Muscle of back (tissue), 13 donors: Measurements from ENCODE around the gene NPAS1. TPM values are rescaled to one million over a fixed set of nuclear protein-coding genes. Genes with fewer than 3 reads are reported as not detected.

Experiments used
- DNase-seq, 3 donors: peaks; one replicate each; pipeline versions ENCODE4 v3.0.0 to v3.0.0-alpha.2; 2013
- long read RNA-seq, 9 donors: transcript quantifications; one replicate each; lab custom pipeline, GENCODE V29; 2026
- polyA plus RNA-seq, 10 donors: library from polyadenylated mRNA; unstranded; fragments of 120-200 nt; gene quantifications; one replicate each; pipeline ENCODE4 v1.2.1, GENCODE V29; 2013; ENCODE audit not compliant: insufficient read length in 10 of 10

Gene NPAS1, protein sequence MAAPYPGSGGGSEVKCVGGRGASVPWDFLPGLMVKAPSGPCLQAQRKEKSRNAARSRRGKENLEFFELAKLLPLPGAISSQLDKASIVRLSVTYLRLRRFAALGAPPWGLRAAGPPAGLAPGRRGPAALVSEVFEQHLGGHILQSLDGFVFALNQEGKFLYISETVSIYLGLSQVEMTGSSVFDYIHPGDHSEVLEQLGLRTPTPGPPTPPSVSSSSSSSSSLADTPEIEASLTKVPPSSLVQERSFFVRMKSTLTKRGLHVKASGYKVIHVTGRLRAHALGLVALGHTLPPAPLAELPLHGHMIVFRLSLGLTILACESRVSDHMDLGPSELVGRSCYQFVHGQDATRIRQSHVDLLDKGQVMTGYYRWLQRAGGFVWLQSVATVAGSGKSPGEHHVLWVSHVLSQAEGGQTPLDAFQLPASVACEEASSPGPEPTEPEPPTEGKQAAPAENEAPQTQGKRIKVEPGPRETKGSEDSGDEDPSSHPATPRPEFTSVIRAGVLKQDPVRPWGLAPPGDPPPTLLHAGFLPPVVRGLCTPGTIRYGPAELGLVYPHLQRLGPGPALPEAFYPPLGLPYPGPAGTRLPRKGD
- 1 to 10 TPM in 9 of 10 donors, under 1 TPM in 1; 0.74 to 3.9 (median 2.6) TPM for polyA plus RNA-seq
- long read RNA-seq, donor 1, partial matches to known transcripts = 38 of 39 reads
- long read RNA-seq, donor 1, other reads (novel, unspliced or antisense) = 0 of 39 reads
- long read RNA-seq, donor 2, partial matches to known transcripts = 30 of 30 reads
- long read RNA-seq, donor 2, other reads (novel, unspliced or antisense) = 0 of 30 reads
- long read RNA-seq, donor 3 = 0 reads
- long read RNA-seq, donor 4 = 0 reads
- long read RNA-seq, donor 5, partial matches to known transcripts = 68 of 69 reads
- long read RNA-seq, donor 5, other reads (novel, unspliced or antisense) = 0 of 69 reads
- long read RNA-seq, donor 6, partial matches to known transcripts = 49 of 49 reads
- long read RNA-seq, donor 6, other reads (novel, unspliced or antisense) = 0 of 49 reads
- long read RNA-seq, donor 7, partial matches to known transcripts = 0 of 1 reads
- long read RNA-seq, donor 7, other reads (novel, unspliced or antisense) = 0 of 1 reads
- long read RNA-seq, donor 8, partial matches to known transcripts = 0 of 1 reads
- long read RNA-seq, donor 8, other reads (novel, unspliced or antisense) = 0 of 1 reads
- long read RNA-seq, donor 9 = 0 reads

DNA sequence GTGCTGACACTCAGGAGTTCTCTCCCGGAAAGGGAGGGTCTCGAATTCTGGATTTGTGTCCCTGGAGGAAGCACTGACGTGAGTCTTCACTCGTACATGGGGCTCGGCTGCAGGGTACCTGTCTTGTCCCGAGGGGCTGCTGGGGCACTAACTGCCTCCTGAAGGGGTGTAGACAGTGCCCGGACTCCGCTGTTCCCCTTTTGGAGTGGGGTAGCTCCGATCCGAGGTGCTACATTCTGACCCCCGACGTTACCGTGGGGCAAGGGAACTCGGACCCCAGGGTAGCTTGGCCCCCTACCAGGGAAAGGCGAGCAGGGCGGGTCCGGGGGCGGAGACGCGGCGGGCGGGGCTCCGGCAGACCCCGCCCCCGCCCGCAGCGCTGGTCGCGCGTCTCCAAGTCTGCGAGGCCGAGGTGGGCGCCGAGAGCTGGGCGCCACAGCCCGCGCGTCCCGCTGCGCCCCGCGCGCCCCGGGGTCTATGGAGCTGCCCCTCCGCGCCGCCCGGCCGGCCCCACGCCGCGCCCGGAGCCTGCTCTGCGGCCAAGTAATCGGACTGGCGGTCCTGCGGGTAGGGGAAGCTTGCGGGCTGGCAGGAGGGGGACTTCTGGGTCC is at the start of gene NPAS1:
NPAS1 (plus strand) TSS at position 407 of the 611 bp plus-strand sequence. CDS start 1,211 bp downstream, outside the sequence.
- DNase-seq = no peak

DNA sequence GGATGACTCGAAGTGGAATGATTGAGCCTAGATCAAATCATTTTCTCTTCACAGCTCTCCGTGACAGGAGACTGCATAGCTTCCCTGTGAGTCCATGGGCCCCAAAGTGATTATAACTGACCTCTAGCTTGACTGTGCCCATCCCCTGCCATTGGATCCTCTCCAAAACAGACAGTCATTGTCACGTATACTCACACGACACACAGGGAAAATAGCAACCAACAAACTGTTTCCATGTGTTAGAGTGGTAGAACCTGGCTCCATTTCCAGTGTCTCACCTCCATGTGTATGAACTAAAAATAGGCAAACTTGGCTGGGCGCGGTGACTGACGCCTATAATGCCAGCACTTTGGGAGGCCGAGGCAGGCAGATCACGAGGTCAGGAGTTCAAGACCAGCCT is 48.8 kb upstream of the NPAS1 start:
- DNase-seq = peak in 2 of 3 donors; percentile 38 to 95

DNA sequence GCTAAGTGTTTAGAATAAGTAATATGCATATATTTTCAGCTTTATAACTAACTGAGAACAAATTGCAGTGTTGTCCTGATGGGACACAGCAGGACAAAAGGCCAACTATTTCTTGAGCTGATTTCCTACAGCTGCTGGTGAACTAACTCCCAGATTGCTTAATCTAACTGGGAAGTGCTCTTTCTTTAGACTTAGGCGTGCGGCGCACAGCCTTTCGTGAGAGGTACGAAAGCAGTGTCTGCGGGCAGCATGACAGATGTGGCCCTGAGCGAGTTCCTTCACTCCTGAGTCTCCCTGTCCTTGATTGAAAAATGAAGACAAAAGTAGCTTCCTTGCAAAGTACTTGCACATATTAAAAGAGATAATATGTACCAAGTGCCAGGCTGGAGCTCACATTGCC is 47.3 kb upstream of the NPAS1 start:
- DNase-seq = peak; percentile 55 to 81 (median 77)

DNA sequence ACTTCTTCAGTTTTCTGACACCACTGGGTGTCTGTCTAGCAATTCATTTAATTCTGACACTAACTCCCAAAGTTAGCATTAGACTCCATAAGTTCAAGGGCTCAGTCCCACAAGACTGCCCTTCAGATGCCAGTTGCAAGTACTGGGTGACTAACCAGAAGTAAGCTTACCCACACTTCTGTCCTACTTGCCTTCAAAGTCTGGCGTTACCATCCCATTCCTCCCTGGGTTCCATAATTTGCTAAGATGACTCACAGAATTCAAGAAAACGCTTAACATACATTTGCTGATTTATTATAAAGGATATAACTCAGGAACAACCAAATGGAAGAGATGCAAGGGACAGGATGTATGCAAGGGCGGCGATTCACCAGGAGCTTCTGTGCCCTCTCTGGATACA is 45.5 kb upstream of the NPAS1 start:
- DNase-seq = no peak

DNA sequence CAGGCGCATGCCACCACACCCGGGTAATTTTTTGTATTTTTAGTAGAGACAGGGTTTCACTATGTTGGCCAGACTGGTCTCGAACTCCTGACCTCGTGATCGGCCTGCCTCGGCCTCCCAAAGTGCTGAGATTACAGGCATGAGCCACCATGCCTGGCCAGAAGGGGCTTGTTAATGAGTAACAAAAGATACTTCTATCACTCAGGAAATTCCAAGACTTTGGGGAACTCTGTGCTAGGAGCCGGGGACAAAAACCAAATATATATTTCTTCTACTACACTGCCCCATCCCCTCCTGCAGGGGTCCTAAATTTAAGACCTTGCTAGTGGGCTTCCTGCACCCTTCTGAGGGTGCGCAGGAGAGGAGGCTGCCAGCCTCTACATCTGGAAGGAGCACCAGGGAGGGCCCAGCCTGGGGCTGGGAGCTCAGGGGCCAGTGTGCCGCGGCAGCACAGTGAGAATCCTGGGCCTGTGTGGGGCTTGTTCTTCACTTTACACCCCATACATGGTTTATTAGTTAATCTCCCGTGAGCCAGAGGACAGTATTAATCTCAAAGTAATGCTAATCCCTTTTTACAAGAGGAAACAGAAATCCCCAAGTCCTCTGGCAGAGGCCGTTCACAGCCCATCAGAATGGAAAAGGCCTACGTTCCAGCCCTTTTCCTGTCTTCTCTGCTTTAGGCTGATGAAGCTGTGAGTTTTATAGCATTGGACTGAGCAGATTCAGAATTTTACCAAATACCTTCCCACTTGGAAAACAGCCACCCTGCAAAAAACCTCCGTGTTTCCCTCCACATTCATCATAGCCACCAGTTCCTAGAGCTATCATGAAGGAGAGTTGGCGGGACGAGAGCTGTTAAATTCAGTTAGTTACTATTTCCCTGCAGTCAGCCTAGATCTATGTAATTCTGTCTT is 44.4 kb upstream of the NPAS1 start:
- peak; percentile 39 to 79 (median 68) for DNase-seq

DNA sequence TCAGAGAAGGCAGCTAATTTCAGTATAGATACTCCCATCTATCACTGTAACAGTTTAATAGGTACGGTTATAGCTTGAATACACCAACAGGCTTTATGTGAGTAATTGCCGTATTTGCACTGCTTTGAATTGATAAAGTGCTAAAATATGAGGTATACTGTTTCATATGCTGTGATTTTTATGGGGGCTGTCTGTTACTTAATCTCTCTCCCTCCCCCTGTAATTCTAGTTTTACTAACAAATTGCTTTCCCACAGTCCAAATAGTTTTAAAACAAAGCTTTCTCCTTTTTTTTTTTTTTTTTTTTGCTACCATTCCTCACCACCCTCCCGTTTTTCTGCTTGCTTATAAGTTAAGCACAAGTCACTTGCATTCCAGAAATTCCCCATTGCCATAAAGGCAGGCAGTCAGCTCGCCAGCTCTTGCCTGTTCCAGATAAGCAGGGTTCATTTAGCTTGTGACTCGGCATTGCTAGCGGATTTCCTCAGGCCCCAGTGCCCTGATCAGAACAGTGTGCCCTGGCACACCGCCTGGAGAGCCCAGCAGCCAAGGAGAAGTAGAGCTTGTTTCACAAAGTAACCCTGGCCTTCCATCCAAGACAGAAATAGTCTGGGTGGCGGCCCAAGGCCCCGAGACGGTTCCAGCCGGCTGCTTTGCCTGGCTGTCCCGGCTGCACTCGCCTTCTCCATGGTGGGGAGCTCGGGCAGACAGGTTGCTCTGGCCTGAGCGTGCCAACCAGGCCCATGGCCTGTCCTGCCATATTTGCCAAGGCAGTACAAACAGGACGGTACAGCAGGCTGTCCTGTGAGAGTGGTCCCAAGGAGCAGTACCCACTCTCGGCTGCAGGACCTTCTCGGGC is 43.5 kb upstream of the NPAS1 start:
- peak; percentile 86 to 91 (median 90) for DNase-seq

DNA sequence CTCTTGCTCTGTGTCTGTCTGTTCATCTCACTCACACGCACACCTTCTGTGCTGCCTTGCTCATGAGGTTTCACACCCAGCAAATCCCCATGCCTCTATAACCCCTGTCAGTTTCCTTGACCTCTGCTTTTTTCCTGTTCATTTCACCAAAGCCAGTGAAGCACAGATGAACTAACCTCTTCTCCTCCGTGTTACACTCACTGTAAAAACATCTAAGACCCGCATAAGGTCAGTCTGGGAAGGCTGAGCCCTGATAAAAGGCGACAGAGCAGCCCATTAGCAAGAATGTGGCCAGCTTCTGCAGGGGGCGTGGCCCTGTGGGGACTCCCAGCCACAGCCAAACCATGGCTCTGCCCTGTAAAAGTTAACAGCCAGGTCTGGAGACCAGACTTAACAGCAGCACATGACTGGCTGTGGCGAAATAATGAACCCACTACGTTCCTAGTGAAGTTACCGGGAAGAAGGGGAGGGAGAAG is 42.8 kb upstream of the NPAS1 start:
- peak in 1 of 3 donors; percentile 32 for DNase-seq

DNA sequence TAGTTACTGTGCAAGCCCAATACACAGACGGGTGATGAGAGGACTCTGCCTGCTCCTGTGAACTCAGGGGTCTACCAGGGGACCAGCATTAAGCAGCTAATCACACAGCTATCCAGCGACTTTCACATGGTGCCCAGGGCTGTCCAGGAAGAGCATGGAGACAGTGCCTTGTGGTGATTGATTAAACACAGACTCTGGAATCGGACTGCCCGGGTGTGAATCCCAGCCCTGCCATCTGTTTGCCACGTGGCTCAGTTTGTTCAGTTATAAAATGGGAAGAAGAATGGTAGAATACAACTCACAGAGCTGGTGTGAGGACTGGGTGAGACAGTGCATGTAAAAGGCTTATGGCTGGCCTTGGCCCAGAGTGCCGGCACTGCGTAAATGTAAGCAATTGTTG is 42.1 kb upstream of the NPAS1 start:
- DNase-seq = no peak

DNA sequence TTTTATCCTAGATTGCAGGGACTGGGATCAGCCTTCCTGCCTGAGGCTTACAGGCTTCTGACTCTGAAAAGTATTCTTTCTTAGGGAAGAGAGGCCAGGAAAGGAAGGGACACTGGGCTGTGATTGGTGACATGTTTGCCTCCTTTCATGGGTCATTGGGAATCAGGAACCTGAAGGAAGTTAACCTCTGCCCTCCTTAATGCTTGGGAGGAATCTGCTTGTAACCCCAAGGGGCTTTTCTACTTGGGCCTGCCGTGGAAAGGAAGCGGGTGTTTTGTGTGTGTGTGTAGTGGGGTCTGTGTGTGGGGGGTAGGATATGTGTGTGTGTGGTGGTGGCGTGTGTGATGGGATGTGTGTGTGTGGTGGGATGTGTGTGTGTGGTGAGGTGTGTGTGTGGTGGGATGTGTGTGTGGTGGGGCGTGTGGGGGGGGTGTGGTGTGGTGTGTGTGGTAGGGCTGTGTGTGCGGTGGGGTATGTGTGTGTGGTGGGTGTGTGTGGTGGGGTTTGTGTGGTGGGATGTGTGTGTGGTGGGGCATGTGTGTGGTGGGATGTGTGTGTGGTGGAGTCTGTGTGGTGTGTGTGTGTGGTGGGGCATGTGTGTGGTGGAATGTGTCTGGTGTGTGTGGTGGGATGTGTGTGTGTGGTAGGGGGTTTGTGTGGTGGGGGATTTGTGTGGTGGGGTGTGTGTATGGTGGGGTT is 41.3 kb upstream of the NPAS1 start:
- no peak for DNase-seq

DNA sequence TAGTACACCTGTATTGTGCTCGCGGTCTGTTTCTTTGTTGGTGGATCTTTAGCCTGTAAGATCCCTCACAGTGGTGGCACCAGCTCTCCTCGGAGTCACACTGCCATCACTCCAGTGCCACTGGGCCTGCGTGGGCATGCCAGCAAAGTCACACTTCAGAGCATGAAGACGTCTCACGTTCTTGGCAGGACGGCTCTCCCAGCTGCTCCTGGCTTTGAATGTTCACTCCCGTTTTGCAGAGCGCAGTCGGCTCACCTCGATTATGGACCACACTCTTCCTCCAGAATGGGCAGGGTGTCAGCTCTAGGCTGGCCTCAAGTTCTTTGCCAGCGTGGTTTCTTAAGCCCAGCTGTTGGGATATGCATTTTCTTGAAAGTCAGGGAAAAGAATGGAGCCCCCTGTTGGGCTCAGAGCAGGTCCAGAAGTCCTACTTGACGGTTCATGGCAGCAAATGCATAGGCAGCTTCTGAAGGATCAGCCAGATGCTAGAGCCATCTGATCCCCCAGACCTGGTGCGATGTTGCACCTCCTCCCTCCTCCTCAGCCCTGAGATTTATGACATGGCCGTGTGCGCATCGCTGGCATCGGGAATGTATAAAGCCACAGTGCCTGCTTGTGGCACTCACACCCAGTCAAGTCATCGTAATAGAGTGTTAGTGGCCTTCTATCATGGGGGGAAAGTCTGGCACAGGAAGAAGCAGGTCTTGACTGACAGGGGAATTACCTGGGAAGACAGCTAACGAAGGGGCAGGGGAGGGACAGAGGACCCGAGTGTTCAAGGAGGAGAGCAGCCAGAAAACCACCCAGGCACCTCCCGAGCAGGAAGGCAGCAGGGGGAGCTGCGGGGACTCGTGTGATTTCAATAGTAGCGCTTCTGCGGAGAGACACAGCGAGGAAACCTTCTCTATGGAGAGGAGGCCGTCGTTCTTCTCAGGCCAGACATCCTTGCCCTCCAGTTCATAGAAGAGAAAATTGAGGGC is 40.2 kb upstream of the NPAS1 start:
- DNase-seq = no peak

DNA sequence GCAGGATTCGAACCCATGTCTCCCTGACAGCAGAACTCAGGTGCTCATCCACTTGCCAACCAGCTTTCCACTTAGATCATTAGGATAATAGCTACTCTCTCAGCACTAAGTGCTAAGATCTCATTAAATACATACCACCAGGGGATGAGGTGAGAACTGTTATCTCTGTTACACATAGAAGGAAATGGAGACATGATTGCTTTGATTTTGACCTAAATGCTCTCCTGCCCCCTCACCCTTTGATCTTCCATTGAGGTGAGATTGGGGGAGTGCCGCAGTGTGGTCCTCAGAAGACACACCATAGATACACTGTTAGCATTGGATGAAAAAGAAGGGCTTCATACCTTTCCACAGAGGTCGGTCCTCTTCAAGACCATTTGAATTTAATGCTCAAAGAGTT is 38.9 kb upstream of the NPAS1 start:
- DNase-seq = no peak

DNA sequence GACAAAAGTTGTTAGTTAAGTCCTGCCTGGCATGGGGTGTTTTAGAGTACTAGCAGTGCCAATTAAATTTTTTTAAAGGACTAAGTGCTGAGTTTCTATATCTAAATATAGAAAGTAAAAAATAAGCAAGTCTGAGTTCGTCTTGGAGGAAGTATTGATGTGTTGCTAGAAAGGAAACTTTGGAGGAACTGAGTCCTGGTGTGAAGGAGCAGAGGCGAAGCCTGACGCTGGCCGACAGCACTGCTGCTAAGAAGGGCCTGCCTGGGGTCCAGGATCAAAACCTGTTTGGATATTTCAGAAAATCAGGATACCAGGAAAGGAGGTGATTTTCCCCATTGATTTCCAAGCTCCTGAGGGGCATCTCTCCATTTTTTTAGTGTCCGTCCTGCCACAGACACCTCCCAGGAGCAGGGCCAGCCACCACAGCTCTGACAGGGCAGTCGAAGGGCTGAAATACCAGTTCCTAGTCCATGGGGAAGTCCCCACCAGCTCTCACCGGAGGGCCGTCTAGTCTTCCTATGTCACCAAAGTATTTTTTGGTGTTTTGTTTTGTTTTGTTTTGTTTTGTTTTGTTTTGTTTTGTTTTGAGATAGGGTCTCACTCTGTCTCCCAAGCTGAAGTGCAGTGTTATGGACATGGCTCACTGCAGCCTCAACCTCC is 38.2 kb upstream of the NPAS1 start:
- DNase-seq = no peak

DNA sequence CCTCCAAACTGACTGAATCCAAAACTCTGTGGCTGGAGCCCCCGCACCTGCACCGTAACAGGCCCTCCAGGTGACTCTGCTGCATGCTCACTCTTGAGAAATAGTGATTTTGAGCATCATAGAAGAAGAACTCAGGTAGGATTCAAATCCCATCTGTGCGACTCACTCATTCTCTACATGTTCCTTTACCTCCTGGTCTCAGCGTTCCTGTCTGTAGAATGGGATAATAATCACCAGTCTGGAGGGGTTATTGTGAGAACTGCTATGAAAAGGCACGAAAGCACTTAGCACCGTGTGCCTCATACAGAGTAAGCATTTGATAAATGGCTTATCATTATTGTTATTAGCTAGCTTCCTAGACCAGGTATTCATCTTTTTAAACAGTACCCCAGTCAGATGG is 36.5 kb upstream of the NPAS1 start:
- DNase-seq = no peak

DNA sequence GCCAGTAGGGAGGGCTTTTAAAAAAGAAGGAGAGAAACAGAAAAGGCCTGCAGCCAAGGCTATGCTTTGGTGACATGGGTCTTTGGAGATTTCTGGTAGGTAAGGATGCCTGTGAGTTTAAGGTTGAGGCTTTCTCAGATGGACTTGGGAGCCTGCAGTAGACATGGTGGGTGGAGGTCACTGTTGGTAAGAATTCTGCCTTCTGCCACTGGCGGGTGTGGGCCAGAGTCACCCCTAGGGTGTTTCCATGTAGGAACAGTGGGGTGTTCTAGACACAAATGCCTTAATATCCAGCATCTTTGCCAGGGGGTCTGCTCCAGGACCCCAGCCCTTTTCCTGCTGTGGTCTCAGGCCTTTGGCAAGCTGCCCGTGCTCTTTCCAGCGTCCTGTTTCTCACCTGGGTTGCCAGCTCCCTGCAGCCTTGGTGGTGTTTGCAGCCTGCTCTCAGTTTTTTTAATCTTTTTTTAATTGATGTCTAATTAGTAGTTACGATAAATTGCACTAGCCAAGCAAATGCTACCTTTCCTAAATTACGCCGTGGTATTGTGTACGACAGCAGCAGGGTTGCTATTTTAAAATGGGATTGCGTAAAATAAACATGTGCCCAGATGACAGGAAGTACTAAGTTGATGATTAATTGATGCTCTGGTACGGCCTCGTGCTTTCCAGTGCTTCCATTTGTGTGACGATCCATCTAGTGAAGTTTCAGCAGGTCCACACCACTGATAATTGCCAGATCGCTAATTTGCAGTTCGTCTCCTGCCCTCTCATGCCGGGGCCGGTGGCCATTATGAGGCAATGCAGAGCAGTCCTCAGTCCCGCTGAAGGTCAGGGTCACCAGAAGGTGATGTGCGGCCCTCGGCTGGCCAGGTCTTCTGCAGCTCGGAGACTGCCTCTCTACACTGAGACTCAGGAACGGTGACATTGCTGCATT is 35.3 kb upstream of the NPAS1 start:
- no peak for DNase-seq

DNA sequence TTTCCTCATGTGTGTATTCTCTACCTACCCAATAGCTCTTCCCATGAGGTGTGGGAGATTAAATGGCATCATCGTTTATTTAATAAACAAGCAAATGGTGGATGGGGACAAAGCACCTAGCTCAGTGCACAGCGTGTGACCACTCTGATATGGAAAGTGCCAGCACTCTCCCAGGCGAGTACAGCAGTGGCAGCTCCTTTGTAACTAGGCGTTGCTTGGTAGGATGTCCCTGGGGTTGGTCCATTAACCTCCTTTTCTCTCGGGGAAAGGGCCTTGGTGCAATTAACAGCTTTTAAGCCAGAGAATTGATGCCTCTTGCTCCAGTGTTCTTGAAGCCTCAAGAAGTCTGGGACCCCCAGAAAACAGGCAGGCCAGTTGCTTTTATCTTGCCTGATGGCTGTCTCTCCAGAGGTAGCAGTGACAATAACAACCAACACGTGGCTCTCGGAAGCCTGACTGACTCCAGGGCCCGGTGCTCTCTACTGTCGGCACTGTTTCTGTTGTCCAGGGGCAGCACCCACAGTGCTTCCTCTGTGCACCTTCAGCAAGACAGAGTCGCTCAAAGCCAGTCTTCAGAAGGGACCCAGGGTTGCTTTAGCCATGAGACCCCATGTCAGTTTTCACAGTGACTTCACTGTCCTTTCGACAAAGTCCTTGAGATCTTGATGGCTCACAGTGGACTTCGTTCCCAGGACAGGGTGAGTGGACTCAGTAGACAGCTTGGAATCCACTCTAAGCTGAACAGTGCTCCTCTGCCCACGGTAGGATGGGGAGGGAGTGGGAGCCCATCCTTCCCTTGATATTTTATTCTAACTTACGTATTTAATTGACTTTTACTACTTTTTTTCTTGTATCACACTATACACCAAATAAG is 33.9 kb upstream of the NPAS1 start:
- no peak for DNase-seq
